Astrocyte of the hippocampus (primary cell): ENCODE measurements around the gene TOLLIP.

Experiments used
- DNase-seq: peaks from one replicate; pipeline ENCODE4 v3.0.0; 2011; ENCODE audit warnings: low read depth, low spot score

The TOLLIP gene

DNA sequence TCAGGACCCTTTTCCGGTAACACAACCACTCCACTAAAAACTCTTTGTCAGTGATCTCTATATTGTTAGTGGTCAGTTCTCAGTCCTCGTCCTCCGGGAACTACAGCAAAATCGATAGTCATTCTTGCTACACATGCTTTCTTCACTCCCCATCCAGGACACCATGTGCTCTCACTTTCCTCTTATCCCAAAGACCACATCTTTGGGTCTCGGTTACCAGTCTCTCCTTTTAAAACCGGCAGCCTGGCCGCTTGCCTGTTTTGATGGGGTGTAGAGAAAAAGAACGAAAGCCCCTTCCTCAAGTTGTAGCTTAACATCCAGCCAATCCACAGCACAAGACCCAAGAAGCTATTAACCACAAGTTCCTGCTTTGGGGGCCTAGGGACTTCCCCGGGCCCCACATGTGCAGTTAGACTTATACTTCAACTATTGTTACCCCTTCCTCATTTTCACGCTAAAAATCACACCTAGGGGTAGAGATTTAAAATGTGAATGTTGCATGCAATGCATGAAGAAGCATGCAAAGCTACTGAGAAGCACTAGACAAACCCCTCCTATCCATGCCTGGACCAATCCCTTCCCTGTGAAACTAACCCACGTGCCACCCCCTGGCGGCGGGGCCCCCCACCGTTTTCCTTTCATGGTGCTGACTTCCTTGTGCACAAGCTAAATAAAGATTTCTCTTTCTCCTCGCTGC is 1.5 kb upstream of the TOLLIP start:
- no peak for DNase-seq

DNA sequence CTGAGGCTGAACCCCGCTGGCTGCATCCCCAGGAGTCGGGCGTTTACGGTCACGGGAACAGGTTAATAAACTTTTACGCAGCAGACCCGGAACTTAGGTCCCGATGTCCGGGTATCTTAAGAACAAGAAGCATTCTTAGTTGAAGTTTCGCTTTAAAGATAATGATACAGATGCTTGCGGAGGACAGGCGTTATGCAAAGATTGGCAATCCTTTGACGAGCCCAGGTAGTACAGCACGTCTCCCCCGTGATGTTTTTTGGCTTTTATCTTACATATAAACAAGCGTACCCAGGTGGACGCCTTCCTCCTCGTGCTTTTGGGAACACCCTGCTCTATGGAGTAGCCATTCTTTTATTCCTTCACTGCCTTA is 871 bp upstream of the TOLLIP start:
- DNase-seq: no peak

DNA sequence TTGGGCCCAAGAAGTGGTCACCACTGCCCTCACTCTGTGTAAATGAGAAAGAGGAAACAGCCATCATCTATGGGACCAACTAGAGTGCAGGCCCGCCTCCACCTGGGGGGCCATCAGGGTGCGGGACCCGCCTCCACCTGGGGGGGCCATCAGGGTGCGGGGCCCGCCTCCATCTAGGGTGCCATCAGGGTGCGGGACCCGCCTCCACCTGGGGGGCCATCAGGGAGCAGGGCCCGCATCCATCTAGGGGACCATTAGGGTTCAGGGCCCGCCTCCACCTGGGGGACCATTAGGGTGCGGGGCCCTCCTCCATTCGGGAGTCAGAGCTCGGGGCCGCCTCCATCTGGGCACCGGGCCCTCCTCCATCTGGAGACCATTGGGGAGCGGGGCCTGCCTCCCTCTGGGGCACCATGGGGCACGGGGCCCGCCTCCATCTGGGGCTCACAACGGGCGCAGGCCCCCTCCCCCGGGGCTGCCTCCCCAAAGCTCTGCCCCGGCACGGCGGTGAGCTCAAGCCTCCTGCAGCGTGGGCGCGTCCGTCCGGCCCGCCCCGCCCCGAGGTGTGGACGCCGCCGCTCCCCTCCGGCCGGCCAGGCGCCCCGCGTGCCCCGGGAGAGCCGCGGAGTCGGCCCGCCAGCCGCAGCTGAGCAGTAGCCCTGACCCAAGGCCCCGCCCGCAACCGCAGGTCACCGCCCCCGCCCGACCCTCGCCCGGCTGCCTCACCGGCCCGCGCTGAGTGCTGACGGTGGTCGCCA is 512 bp downstream of the TOLLIP start:
- no peak for DNase-seq

DNA sequence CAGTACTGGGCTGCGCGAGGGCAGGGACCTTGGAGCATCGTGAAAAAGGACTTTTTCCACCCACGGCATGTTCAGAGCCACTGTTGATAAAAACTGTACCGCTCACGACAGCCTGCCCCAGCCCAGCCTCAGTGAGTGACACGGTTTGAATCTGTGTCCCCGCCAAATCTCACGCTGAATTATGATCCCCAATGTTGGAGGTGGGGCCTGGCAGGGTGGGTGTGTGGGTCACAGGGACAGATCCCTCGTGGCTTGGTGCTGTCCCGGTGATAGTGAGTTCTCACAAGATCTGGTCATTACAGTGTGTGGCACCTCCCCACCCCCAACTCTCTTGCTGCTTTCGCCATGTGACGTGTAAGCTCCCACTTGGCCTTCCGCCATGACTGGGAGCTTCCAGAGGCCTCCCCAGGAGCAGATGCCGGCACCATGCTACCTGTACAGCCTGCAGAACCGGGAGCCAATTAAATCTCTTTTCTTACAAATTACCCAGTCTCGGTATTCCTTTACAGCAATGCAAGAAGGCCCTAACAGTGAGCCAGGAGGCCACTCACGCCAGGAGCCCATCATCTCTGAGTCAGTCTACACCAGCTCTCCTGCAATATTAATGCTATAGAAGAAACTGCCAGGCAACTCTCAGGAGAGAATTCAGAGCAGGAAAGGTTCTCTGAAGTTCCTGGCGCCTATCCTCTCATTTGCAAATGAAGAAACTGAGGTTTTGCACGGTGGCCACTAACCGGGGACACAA is 1.3 kb downstream of the TOLLIP start:
- peak; percentile 20 for DNase-seq

DNA sequence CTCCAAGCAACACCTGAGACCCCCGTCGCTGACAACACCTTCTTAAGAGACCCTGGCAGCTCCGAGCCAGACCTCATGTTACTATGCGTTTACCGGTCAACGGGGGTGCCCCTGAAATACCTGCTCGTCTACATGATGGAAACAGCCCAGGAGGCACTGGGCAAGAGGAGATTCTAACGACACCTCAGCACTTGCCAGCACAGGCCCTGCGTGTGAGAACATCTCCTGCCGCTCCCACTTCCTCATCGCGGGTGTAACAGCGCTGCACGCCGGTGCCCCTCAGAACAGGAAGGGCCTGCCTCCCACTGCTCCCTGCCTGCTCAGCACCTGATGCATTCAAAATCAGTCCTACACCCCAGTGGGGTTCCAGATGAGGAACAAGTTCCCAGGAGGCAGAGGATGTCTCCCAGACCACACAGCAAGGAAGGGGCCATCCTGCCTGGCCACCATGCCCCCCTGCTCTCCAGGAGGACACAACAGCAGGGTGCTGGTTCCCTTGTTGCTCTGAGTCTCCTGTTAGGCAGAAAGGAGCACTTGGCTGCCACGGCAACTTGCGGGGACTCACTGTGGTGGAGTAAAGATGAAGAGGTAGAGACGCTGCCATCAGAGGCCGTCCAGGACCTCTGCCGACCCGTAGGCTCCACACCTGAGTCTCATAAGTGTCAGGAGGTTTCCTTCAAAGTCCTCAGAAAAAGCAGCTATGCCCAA is 2.1 kb downstream of the TOLLIP start:
- no peak for DNase-seq

DNA sequence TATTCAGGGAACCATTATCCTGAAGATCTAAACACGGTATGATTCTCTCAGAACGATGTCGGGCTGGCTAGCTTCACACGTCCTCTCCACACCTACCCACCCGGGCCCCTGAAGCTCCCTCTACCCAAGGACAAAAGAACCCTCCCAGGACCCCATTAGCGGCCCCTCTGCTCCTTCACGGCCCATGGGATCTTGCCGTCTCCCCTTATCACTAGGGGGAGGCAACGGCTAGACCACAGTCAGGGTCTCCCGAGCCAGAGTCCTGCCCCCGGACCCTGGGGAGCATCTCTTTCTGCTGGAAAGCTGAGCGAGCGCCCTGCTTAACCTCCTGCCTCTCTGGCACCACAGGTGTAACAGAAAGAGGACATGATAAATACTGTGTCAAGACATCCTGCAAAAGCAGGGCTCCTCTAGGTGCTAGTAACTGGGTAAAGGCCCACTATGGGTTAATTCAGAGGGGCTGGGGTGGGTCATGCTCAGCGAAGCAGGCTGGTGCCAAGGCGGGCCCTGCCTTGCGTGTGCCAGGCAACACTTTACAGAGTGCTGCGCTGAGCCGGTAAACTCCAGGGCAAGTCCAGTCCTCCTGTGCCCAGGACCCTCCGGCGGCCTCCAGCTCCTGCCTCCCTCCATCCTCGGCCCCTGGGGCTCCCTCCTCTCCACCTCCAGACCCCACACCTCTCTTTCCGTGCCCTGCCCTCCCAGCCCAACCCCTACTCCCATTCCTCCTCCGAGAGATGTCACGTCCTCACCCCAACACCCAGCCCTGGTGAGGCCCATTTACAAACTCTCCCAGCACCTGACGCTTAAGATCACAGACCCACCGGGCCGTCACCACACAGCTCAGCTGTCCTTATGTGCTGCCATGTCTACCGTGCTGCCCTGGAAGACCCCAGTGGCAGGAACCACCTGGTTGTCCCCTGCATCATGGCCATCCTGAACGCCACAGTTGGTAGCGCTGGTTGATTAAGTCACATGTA is 3.0 kb downstream of the TOLLIP start:
- DNase-seq: no peak

DNA sequence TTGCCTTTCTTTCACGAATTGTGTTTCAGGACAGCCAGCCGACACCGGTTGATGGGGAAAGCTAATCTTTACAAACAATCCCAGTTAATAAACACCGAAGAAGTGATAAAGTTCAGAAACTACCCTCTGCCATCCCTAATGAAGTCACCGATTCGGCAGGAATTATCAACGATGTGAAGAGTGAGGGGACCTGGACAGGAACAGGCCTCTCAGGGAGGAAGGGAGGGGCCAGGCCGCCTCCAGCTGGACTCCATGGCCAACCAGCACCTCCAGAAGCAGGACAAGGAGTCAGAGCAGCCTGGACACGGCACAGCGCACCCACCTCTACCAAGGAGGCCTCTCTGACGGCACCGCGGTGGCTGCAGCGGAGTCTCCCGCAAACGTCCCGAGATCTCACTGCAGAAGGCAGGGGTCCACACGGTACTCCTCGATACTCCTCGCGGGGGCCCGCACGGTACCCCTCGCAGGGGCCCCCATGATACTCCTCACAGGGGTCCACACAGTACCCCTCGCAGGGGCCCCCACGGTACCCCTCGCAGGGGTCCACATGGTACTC is 3.9 kb downstream of the TOLLIP start:
- no peak for DNase-seq

DNA sequence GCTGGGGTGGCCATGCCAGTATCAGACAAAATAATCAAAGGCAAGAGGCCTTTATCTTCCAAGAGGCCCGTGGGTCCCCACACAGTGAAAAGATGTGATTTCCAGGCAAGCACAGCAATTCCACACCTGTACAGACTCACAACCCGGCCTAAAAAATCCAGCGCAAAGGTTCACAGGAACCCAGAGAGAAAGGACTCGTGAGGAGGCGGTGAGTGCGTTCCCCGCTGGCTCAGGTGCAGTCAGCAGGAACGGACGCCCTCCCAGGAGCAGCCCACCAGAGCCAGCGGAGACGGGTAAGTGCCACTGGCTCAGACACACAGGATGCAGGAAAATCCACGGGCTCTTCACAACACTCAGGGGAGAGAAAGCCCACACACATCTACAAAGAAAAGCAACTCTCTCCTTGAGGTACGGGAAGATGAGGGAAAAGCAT is 4.4 kb downstream of the TOLLIP start:
- no peak for DNase-seq

DNA sequence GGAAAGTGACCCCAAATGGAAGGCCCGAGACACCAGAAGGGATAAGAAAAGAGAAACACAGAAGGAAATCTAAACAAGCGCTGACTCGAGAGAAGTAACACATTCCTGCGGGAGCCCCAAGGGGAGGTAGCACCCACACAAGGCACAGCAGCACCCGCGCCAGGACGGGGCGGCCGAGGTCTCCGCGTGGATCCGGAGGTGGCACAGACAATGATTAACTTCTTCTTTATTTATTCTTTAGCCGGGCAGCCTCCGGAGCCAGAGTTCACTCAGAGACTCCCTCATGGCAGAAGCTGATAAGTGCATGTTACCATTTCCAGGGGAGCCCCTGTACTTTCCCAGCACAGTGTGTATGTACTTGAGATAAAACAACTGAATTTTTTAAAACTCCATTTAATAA is 5.1 kb downstream of the TOLLIP start:
- DNase-seq: no peak

DNA sequence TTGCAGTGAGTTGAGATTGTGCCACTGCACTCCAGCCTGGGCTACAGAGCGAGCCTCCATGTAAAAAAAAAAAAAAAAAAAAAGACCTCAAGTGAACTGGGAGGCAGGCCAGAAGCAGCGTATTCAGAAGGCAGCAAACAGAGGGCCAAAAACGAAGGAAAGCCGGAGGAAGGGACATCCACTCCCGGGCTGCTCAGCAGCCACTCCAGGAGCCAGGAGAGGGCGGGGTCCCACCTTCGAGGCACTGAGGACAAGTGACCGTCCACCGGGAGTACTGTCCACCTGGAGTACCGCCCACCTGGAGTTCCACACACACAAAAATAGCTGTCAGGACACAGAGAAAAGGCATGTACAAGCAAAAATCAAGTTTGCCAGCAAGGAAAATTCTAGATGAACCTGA is 5.5 kb downstream of the TOLLIP start:
- peak; percentile 37 for DNase-seq

DNA sequence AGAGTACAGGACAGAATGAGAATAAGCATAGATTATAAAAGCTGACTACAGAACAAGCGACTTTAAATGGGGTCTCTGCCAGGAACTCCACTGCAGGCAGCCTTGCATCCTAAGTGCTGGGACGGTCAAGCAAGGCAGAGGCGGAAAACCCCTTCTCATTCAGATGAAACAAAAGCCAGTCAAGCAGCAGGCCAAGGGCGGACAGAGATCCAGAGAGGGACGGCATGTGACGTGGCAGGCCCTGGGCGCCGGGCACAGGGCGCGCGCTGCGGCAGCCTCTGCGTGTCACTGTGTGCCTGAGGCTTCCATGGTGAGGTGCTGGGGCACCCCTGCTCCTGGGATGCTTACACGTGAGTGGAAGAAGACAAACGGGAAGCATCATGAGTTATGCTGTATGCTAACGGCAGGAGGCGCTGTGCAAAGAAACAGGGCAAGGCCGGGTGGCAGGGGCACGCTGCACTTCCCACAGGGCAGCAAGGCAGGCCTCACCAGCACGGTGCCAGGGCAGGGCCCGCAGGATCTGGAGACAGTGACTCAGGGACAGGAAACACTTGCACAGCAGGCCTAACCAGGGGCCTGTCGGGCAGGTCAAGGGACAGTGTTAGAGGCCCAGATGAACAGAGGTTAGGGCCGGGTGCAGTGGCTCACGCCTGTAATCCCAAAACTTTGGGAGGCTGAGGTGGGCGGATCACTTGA is 6.2 kb downstream of the TOLLIP start:
- peak; percentile 32 for DNase-seq

DNA sequence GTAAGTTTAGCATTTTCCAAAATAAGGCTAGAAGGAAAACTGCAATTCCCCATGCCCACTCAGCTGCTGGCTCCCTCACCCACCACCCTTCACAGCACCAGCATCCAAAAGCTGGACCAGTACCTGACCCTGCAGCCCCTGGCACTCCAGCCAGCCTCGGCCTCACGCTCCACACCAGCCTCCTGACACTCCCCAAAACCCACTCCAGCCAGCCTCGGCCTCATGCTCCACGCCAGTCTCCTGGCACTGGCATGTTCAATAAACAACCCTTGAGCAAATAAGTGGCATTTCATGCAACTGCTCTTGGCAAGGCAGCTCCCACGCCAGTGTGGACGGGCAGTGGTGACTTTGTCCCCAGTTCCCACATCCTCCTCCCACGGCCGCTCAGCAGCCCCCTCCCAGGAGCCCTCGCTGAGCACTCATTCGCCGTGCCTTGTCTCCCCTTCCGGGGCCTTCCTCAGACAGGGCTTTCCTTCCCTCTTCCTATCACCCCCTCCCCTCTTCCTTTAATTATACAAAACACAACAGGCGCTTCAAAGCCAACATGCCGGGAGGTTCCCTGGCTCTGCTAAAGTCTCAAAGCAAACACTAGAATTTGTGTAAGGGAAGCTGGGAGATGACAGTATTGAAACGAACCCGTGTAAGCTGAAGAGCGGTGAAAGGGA is 6.8 kb downstream of the TOLLIP start:
- DNase-seq: no peak

DNA sequence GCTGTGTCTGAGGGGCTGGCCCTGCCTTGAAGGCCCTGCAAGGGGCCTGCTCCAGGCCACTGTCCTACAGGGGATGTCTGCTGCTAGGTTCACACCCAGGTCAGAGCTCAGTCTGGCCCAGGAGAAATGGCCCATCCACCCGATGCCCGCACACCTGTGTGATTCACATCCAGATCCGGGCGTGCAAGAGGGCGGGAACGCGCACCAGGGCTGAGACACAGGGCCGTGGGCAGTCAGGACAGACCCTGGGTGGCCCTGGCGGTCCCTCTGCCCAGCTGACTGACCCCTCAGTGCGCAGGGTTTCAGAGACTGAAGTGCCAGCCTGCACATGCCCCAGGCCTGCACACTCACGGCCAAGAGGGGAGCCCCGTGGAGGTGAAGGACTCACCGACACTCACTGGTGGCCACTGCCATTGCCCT is 7.4 kb downstream of the TOLLIP start:
- no peak for DNase-seq

DNA sequence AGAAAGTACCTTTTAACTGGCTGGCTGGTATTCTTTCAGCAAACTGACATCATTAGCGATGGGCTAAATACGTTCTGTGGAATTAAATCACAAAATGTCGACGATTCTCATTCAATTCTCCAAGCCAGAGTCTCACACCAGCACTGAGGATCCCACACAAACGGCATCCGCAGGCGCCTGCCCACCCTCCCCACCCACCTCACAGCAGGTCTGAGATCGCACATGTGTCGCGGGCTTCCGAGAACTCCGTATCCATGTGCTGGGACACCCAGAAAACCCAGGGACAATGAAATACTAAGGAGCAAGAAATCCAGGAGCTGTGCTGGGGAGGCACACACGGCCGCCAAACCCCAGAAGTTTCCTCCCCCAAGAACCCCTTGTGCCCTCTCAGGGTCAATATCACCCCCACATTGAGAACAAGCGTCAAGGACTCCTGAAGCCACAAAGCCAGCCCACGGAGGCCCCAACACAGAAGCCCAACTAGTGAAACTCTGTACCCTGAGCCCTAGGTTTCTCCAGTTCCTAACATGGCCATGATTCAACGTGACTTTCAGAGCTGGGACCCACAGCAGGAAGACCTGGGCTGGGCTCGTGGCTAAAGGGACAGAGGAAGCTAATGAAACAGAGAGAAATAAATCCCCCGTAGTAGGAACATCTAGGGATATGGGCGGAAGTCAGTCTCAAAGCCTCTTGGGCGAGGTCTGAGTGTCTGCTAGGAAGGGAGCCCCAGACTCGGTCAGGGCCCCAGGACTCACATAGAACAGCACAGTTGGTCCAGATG is 8.0 kb downstream of the TOLLIP start:
- no peak for DNase-seq

DNA sequence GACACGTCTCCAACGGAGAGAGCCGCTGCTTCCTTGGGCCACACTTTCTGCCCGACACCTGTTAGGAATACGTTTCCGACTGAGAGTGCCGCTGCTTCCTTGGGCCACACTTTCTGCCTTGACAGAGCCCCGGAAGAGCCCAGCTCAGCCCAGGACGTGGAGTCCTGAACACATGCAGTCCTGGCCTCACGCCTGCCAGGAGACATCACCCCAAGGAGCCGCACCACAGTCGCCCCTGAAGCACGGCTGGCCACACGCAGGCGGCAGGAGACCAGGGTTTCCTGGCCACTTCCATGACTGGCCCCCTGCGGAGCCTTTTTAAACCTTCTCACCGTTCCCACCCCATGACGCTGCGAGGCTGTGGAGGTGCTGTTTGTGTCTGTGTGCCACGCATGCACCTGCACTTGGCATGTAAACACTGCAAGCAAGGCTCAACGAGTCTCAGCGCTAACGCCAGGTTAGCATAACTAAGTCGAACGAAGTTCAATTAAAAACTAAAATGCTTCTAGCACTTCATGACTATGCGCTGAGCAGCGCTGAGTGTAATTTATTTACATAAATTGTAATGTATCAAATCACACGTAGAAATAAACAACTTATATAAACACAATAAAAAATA is 8.8 kb downstream of the TOLLIP start:
- no peak for DNase-seq

DNA sequence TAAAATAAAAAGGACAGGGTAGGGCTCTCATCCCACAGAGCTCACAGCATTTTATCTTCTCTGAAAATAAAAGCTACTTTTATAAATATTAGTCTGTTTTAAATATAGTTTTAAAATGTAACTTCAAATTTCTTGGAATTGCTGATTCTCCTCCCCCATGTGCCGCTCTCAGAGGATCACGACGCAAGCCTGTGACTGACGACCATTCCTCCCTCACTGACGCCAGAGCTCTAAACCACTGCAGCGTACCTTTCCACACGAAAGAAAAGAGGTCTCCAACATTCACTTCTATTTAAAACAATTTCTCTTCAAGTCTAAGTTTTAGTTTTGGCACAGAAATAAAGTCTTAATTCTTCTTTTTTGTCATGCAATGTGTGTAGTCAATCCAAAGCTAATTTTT is 9.3 kb downstream of the TOLLIP start:
- no peak for DNase-seq

DNA sequence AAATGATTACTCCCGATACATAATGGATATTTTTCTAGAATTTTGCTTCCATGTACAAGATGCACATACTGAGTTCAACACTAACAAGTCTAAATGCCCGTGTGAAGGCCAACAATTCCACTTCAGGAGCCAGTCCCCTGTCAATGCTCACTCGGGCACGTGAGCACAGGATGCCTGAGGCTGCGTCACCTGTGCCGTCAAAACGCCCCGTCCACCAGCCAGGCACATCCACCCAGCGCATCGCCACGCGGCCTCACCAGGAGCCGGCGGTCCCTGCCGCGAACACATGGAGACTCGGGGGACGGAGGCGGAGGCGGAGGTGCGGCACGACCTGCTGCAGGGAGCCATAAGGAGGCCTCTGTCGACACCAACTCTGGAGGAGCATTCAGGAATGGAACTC is 9.8 kb downstream of the TOLLIP start:
- DNase-seq: no peak
